ENCODE data around the gene SDK1.
A peak's percentile ranks its signal among the peaks of the same experiment; 100 is the strongest.

The SDK1 gene

GRCh38 chr7:4049202-4049601 is 748.1 kb downstream of the SDK1 start:
- no peak for DNase-seq (ENCODE audit: low spot score)

GRCh38 chr7:4050126-4050660 is 749.1 kb downstream of the SDK1 start:
- DNase-seq (ENCODE audit: low spot score), result no peak

GRCh38 chr7:4051696-4052095 is 750.6 kb downstream of the SDK1 start:
- no peak for DNase-seq (ENCODE audit: low spot score)

- no peak for DNase-seq (ENCODE audit: low spot score)
These were observed 751.1 kb downstream of the SDK1 start for GRCh38 chr7:4052130-4052529.

GRCh38 chr7:4054158-4054557 is 753.1 kb downstream of the SDK1 start:
- DNase-seq (ENCODE audit: low spot score), result no peak

- no peak for DNase-seq (ENCODE audit: low spot score)
These were observed 755.7 kb downstream of the SDK1 start for GRCh38 chr7:4056552-4057288.

- no peak for DNase-seq (ENCODE audit: low spot score)
These were observed 756.2 kb downstream of the SDK1 start for GRCh38 chr7:4057289-4057616.

- DNase-seq (ENCODE audit: low spot score), result no peak
These were observed 757.1 kb downstream of the SDK1 start for GRCh38 chr7:4058158-4058557.

GRCh38 chr7:4065190-4065589 is 764.1 kb downstream of the SDK1 start:
- DNase-seq (ENCODE audit: low spot score), result no peak

GRCh38 chr7:4066206-4066605 is 765.2 kb downstream of the SDK1 start:
- no peak for DNase-seq (ENCODE audit: low spot score)

- DNase-seq (ENCODE audit: low spot score), result no peak
These were observed 765.8 kb downstream of the SDK1 start for GRCh38 chr7:4066626-4067475.

GRCh38 chr7:4067476-4067760 is 766.4 kb downstream of the SDK1 start:
- DNase-seq (ENCODE audit: low spot score), result no peak

GRCh38 chr7:4067874-4068273 is 766.8 kb downstream of the SDK1 start:
- DNase-seq (ENCODE audit: low spot score), result peak; percentile 15

GRCh38 chr7:4068286-4068685 is 767.2 kb downstream of the SDK1 start:
- no peak for DNase-seq (ENCODE audit: low spot score)

- no peak for DNase-seq (ENCODE audit: low spot score)
These were observed 768.4 kb downstream of the SDK1 start for GRCh38 chr7:4069268-4070095.

GRCh38 chr7:4070214-4070613 is 769.2 kb downstream of the SDK1 start:
- no peak for DNase-seq (ENCODE audit: low spot score)

GRCh38 chr7:4071370-4072058 is 770.5 kb downstream of the SDK1 start:
- no peak for DNase-seq (ENCODE audit: low spot score)

GRCh38 chr7:4072161-4072925 is 771.3 kb downstream of the SDK1 start:
- no peak for DNase-seq (ENCODE audit: low spot score)

- DNase-seq (ENCODE audit: low spot score), result no peak
These were observed 772.0 kb downstream of the SDK1 start for GRCh38 chr7:4073052-4073451.

GRCh38 chr7:4073750-4074149 is 772.7 kb downstream of the SDK1 start:
- no peak for DNase-seq (ENCODE audit: low spot score)

GRCh38 chr7:4074407-4074806 is 773.4 kb downstream of the SDK1 start:
- no peak for DNase-seq (ENCODE audit: low spot score)

Measured in globus pallidus (tissue), 1 donor.